Measurements from ENCODE around the gene TASOR2.

Gene TASOR2

DNA sequence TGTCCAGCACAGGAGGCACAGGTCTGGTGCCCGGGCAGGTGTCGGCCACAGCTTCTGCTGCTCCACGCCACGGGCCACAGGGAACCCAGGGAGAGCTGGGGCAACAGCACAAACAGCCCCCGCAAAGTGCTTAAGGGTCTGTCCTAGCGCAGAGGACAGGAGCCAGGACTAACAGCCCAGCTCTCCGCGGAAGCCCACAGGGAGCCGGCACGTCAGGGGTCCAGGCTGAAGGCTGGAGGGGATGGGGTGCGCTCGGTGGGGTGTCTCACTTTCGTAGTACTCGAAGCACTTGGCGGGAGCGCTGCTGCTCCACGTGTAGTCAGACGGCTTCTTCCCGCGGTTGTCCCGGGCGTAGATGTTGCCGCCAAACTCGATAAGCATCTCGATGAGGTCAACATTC is 43.1 kb upstream of the TASOR2 start:
- in situ Hi-C loops (cut with MboI; ENCODE audit: low pct_unique_long_range_greater_than_20kb, low sequenced_read_pairs, unreplicated experiment), result no loop called here
- TF ChIP-seq, protein P1, sequence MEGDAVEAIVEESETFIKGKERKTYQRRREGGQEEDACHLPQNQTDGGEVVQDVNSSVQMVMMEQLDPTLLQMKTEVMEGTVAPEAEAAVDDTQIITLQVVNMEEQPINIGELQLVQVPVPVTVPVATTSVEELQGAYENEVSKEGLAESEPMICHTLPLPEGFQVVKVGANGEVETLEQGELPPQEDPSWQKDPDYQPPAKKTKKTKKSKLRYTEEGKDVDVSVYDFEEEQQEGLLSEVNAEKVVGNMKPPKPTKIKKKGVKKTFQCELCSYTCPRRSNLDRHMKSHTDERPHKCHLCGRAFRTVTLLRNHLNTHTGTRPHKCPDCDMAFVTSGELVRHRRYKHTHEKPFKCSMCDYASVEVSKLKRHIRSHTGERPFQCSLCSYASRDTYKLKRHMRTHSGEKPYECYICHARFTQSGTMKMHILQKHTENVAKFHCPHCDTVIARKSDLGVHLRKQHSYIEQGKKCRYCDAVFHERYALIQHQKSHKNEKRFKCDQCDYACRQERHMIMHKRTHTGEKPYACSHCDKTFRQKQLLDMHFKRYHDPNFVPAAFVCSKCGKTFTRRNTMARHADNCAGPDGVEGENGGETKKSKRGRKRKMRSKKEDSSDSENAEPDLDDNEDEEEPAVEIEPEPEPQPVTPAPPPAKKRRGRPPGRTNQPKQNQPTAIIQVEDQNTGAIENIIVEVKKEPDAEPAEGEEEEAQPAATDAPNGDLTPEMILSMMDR (IDR thresholded peaks at IDR 0.05; ENCODE audit: extremely low read depth, insufficient read depth, missing control alignments), result no peak

DNA sequence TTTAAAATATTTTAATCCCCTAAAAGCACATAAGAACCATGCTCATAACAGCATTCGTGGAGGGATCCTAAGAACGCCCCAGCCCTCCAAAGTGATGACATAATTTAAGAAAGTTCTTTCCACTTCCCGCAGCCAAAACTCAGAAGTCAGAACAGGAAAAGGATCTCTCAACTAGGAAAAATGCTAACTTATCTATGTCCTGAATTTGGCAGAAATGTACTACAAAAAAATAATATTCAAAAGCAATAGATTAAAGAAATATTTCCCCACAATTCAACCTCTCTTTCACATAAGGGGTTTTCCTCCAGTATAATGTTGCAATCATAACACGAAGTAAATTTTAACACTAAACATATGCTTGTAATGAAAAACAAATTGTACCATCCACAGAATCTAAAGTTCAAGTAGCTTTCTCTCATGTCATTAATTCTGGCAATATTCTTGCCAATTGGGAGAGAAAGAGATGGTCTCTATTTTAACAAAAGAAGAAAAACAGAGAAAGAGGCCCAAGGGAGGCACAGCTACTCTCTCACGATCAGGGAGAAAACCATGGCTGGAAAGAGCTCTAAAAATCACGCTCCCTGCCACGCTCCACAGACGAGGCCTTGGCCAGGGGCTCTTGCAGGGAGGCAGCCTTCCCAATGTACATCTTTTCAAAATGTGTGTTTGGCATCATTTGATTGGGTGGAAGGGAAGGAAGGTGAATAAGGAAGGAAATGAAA is 41.1 kb upstream of the TASOR2 start:
- TF ChIP-seq, protein P1 (IDR thresholded peaks at IDR 0.05; ENCODE audit: extremely low read depth, insufficient read depth, missing control alignments), result no peak
- in situ Hi-C loops (cut with MboI; ENCODE audit: low pct_unique_long_range_greater_than_20kb, low sequenced_read_pairs, unreplicated experiment), result no loop called here
- DNase-seq (ENCODE audit: low spot score), result no peak

More for the DNA sequence above, 43.1 kb upstream of the TASOR2 start:
- DNase-seq (ENCODE audit: low spot score), result no peak

DNA sequence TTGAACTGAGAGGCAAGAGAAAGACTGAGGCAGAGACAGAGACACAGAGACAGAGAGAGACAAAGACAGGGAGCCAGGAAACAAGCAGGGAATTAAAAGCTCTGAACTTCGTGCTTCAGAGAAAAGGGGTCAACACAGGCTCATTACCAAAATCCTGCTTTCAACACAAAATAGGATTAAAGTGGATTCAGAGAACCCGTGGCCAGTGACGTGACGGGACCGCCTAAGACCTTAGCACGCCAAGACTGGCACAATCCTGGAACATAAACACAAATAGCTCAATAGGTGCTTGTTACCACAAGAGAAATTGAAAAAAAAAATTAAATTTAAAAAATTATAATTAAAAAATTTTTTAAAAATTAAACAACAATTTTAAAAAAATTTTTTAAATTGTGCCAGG is 39.7 kb upstream of the TASOR2 start:
- in situ Hi-C loops (cut with MboI; ENCODE audit: low pct_unique_long_range_greater_than_20kb, low sequenced_read_pairs, unreplicated experiment), result no loop called here
- TF ChIP-seq, protein P1 (IDR thresholded peaks at IDR 0.05; ENCODE audit: extremely low read depth, insufficient read depth, missing control alignments), result no peak
- no peak for DNase-seq (ENCODE audit: low spot score)

DNA sequence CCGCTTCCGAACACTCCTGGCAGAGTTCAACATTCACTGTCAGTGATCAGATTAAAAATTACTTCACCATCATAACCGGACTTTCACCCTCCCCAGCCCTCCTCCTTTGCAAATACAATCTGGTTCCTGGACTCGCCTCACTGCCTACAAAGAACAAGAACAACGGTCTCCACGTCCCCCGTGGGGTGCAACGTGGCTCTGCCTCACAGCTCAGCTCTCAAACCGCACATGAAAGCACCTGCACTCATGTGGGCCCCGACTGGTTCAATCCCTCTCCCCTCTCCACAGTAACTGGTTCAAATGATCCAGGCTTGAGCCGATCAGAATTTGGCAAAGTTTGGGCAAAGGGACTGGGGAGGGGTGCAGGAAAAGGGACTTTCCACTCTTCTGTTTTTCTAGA is 39.3 kb upstream of the TASOR2 start:
- TF ChIP-seq, protein P1 (IDR thresholded peaks at IDR 0.05; ENCODE audit: extremely low read depth, insufficient read depth, missing control alignments), result no peak
- peak; percentile 52 for DNase-seq (ENCODE audit: low spot score)
- in situ Hi-C loops (cut with MboI; ENCODE audit: low pct_unique_long_range_greater_than_20kb, low sequenced_read_pairs, unreplicated experiment), result no loop called here

DNA sequence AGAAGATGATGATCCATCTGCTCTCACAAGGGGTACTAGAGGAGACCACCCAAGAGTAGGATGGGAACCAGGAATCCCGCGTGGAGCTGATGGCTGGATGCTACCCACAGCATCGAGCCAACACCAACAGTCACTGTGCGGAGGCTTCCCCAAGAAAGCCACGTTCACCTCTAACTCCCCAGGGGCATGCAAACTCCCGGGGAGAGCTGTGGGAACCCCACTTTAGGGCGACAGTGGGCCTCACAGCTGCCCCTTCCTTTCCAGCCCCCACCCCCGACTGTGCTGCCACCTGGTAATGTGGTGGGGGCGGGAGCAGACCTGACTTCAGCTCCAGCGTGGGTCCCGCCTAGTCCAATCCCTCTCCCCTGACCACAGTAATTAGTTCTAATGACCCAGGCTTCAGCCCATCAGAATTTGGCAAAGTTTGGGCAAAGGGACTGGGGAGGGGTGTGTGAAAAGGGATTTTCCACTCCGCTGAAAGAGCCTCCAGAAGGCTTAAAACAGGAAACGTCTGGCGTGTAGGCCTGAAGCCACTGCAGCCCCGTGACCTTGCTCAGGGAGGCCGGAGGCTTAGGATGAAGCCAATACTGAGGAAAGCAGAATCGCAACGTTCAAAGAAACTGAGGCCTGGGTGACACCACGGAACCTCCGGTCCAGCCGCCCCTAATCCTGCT is 38.6 kb upstream of the TASOR2 start:
- TF ChIP-seq, protein P1 (IDR thresholded peaks at IDR 0.05; ENCODE audit: extremely low read depth, insufficient read depth, missing control alignments), result no peak
- in situ Hi-C loops (cut with MboI; ENCODE audit: low pct_unique_long_range_greater_than_20kb, low sequenced_read_pairs, unreplicated experiment), result no loop called here
- DNase-seq (ENCODE audit: low spot score), result no peak

DNA sequence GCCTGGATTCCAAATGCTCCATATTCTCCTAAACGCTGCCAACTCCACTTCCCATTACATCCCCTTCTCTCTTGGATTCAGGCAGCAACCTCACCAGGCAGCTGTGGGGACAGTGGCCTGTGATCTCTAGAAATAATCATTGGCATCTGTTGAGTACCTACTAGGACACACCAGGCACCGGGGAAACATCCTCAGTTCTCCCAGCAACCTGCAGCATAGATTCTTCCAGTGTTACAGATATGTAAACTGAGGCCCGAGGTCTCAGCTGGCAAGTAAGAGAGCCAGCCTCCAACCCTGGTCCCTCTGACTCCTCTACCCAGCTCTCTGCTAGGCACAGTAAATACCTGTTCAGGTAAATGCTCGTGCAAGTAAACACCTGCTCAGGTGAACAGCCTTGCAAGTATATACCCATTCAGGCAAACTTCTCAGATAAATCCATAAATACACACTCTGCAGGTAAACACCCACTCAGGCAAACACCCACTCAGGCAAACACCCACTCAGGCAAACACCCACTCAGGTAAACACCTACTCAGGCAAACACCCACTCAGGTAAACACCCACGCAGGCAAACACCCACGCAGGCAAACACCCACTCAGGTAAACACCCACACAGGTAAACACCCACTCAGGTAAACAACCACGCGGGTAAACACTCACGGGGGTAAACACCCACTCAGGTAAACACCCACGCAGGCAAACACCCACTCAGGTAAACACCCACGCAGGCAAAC is 37.0 kb upstream of the TASOR2 start:
- TF ChIP-seq, protein P1 (IDR thresholded peaks at IDR 0.05; ENCODE audit: extremely low read depth, insufficient read depth, missing control alignments), result no peak
- in situ Hi-C loops (cut with MboI; ENCODE audit: low pct_unique_long_range_greater_than_20kb, low sequenced_read_pairs, unreplicated experiment), result no loop called here
- no peak for DNase-seq (ENCODE audit: low spot score)

Data from GM13977 (cell line).